H4 (cell line): ENCODE data around the gene AK8. TPM values are rescaled to one million over a fixed set of nuclear protein-coding genes. Genes with fewer than 3 reads are reported as not detected.
A peak's percentile ranks its signal among the peaks of the same experiment; 100 is the strongest.

ENCODE experiments used
- DNase-seq: peaks from one replicate; pipeline ENCODE4 v3.0.0-alpha.2; 2015; ENCODE audit warnings: low spot score
- total RNA-seq: library from RNA; depleted of rRNA; stranded (reverse); fragments of >200 nt; shearing (Covaris generic); gene quantifications from 2 replicates; pipeline ENCODE4 v1.2.3, GENCODE V29; 2014

AK8 gene
- total RNA-seq, 1 experiment from 2014 or later: 0.21 TPM

GRCh38 chr9:132858751-132859150 is 19.3 kb downstream of the AK8 start:
- DNase-seq: no peak

DNA sequence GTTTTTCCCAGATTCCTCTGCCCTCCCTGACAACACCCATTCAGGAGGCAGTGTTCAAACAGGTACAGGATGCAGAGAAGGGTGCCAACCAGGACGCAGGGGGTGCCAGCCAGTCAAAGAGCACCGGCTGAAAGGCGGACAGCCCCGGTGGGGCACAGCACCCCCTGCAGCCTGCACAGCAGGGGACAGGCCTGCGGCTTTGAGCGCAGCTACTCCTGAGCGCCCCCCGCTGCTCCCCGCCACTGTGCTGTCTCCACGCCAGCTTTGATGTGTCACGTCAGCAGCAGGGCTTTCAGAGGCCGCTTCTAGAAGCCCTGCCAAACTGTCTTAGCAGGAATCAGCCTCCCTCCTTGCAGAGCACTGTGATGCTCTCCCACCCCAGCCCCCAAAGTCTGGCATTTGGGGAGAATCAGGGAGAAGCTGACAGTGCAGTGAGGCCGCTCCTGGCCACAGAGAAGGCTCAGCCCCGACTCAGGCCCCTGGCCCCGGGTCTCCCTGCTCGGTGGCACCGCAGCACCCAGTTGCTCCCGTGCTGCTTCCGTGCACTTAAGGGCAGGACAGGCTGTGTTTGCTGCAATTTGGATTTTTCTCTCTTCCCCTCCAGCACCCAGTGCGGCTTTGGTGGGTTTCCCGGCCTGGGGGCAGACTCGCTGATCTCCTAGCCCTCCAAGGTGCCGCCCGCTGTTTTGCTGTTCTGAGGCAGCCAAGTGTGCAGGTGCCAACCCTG is 20.3 kb downstream of the AK8 start:
- DNase-seq: no peak

DNA sequence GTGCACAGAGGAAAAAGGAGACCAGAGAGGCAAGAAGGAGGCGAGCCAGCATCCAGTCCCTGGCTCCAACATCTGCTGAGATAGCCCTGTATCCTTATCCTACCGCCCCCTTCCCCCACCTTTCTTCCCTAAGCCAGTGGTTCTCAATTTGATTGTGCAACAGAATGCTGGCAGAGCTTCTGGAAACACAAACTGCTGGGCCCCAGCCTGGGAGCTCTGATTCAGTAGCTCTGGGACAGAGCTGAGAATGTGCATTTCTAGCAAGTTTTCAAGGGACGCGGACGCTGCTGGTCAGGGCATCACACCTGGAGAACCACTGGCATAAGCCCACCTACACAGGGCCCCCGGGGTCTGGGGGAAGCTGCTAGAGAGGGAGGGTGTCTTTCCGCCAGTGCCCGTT is 21.1 kb downstream of the AK8 start:
- peak; percentile 31 for DNase-seq

DNA sequence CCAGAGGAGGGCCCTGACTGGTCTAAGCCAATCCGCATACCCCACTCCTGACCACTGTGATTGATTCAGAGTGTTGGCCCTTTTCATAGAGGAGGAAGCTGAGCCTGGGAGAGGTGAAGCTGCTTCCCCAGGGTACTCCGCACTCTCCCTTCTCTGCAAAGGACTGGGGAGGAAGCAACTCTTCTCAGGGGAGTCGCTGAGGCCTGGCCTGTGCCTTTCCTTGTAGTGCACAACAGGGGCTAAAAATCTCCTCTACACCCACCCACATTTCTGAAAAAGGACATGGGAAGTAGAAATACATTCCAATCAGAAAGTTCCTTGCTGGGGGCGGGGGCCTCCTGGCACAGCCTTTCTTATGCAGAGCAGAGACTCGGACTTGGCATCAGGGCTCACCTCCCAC is 22.2 kb downstream of the AK8 start:
- DNase-seq: no peak

DNA sequence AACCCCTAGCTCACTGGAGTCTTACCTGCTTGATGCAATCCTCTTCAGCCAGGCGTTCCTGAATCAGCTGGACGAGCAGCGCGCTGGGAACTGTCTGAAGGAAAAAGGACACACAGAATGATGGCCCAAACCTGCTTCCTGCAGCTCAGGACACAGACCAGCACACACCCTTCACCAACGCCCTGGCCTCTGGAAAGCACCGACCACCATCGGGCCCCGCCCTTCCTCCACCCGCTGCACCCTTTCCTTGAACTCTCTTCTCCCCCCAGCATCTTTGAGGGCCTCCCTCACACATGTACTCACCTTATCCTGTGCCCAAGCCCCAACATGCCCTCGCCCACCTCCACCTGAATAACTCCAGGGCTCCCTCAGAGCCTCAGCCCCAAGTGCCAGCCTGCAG is 23.3 kb downstream of the AK8 start:
- no peak for DNase-seq

DNA sequence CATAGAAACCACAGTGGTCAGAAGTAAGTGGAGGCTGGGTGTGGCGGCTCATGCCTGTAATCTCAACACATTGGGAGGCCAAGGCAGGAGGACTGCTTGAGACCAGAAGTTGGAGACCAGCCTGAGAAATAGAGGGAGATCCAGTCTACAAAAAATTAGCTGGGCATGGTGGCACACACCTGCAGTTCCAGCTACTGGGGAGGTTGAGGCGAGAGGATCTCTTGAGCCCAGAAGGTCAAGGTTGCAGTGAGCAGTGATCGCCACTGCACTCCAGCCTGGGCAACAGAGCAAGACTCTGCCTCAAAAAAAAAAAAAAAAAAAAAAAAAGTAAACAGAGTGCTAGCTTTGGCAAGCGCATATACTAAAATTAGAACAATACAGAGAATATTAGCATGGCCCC is 24.6 kb downstream of the AK8 start:
- no peak for DNase-seq

DNA sequence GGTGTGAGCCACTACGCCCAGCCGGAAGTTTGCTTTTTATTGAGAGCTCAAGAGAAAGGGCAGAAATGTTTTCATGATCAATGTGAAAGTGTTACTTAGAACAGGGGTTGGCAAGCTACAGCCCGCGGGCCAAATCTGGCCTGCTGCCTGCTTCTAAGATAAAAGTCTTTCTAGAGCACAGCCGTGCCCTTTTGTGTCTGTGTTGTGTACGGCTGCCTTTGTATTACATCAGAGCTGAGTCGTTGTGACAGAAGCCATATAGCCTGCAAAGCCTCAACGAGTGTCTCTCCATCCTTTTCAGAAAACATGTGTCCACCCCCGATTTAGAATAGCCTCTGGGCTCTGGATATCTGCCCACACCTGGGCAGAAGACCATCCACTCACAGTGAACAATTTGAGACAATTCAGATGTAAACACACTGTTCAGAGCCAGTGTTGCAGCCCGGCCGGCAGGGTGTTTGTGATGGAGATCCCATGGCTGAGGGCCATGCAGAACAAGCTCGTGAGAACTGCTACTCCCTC is 28.8 kb downstream of the AK8 start:
- no peak for DNase-seq

DNA sequence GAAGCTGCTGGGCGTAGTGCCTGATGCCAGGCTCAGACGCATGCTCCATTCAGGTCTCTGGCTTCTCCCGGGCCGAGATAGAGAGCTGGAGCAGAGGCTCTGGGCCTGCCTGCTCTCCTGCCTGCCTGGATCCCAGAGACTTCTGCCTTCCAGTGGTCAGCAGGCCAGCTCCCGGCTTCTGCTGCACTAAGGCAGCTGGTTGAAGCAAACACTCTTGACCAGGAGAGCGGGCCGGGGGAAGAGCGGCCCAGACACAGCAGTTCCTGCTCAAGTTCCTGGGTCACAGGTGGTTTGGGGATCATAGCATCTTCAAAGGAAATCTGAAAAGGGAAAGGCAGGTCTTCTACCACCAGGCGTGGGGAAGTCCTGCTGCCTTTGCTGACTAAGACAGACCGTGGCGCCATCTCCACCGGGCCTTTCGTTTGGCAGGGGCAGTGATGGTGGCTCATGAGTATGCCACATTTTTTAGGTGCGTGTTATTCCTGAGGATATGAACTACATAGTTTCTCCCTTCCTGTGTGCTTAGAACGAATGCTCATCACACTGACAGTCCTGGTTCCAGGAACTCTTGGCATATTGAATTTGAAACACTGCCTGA is 31.1 kb downstream of the AK8 start:
- DNase-seq: no peak

- DNase-seq: no peak
Measured at GRCh38 chr9:132846109-132846917, 31.8 kb downstream of the AK8 start.

DNA sequence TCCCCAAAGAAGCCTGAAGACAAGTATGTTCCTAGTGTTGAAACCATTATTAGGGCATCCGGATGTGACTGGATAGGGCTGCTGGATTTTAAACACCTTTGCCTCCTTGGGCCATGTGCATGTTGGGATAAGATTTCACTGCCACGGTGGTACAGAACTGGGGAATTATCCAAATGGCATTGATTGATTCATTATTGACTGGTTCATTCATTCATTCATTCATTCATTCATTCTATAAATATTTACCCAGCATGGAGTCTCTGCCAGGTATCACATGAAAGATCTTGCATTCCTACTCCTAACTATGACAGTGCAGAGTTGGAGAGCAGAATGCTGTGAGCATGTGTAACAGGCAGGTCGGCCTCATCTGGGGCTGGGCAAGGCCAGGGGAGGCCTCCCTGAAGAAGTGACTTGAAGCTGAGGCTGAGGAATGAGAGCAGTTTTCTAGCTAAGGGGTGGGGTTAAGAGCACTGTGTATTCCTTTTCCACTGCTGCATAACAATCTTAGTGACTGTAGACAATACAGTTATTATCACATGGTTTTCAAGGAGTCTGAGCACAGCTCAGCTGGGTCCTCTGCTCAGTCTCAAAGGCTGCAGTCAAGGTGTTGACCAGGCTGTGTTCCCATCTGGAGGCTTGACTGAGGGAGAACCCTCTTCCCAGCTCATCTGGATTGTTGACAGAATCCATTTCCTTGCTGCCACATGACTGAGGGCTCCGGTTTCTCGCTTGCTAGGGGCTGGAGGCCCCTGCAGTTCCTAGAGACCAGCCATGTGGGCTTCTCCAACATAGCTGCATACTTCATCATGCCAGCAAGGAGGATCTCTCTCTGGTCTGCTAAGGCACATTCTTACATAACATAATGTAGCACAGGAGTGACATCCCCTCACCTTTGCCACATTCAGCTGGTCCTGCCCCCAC is 35.7 kb downstream of the AK8 start:
- no peak for DNase-seq

DNA sequence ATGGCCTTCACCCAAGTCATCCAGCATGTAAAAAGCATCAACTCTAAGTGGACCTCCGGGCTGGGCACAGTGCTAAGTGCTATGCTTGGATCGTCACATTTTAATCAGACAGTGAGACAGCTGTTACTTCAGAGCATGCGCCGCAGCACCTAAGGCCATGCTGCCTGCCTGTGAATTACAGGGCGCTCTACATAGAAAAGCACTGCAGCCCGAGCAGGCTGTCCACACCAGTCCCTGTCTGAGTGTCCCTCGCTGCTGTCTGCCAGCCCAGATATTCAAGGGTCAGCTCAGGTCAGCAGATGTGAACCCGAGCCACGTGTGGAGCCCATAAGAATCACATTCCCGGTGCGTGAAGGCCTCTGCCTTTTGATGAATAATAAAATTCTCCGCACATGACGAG is 37.1 kb downstream of the AK8 start:
- no peak for DNase-seq

GRCh38 chr9:132838291-132838690 is 39.8 kb downstream of the AK8 start:
- no peak for DNase-seq

- no peak for DNase-seq
Measured at GRCh38 chr9:132837501-132838286, 40.4 kb downstream of the AK8 start.

DNA sequence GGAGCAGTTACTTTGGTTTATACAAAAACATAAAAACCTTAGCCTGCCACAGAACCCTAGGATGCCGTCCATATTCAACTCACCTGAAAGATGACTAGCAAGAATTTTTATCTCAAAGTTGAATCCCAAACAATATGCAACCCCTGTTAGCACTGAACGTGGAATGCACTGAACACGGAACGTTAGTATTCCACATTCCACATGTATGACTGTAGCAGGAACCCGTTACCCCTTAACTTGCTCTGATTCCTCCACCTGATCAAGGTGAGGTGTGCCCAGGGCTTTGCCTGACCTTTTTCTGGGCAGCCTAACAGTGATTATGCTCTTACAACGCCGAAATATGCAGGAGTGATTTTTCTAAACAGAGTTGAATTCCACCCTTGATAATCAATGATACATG is 43.7 kb downstream of the AK8 start:
- DNase-seq: no peak

DNA sequence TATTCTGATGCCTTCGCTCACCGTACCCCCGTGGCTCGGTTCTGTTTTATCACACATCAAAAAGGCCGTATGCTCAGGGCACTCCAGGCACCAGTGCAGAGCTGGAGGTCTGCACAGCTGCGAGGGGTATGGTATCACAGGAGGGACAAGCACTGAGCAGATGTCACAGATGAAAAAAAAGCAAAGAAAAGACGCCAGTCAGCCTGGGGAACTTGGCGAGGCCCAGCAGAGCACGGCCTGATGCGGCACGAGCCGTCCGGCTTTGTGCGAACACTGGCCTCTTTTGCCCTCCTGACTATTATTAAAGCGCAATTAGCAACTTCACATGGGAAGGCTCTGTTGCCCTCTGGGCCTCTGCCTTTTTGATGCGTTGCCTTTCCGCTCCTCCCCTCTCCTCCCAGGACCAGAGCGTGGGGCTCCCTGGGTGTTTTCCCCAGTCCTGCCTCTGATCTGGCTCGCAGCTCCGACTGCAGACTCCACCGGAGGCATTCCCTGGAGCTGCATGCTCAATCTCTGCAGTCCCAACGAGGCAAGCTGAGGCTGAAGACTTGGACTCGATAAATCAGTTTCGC is 44.4 kb downstream of the AK8 start:
- no peak for DNase-seq

DNA sequence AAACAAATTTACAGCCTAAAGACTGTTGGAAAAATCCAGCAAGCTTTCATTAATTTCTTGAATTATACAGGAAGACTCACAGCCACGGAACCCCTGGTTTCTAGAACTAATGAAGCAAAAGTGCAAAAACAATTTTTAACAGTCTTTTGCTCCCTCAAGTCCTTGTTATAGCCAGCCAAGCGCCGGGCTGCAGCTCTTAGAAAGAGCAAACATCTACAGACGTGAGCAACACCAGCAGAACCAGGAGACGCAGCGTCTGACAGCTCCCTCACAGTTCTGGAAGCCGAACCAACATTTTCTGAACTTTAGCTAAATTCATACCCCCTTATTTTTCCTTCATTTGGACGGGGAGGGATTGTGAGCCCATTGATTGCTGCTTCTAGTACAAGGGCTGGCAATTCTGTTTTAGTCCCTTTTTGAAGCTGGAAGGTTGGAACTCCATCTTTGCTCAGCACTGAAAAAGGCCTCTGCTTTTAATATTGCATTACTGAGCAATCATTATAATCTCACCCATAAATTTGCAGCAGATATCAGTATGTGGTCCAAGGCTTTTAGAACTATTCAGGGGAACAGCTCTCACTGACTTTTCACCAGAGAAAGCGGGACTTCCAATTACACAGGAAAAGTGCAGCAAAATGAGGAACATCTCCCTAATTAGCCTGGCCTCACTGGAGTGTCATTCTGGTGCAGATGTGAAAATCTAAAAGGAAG is 45.8 kb downstream of the AK8 start:
- no peak for DNase-seq

- DNase-seq: no peak
Measured at GRCh38 chr9:132828201-132828770, 49.8 kb downstream of the AK8 start.

GRCh38 chr9:132827366-132827765 is 50.7 kb downstream of the AK8 start:
- DNase-seq: no peak

DNA sequence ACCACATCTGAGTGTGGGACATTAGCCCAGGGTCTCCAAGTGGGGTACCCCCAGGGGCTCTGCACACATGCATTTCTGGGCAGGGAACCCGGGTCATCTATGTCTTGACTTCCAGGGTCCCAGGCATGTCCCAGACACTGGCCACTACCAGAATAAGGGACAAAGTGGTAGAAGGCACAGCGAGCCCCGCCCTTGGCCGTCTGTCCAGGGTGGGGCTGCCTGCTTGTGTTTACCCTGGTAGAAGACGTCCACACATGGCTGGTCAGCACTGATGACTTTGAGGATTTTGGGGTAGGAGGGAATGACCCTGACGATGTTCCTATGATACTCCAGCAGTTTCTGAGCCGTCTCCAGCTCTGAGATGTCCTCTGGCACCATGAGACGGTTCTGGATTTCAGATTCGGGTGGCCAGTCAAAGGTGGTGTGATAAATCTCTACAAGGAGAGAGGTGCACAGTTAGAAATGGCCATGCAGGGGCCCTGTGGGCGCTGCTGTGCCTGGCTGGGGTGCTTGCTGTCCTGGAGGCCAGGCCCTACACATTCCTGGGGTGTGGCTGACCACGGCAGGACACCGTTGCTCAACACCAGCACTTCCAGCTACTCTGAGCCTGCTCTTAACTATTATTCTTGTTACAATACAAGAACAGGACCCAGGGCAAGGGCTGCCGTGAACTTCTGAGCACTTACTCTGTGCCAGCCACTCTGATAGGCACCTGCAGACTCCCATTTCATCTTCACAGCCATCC is 51.3 kb downstream of the AK8 start:
- no peak for DNase-seq
